Measurements from ENCODE around the gene RABGGTA. TPM values are rescaled to one million over a fixed set of nuclear protein-coding genes. Genes with fewer than 3 reads are reported as not detected.

RABGGTA gene
- total and polyA plus RNA-seq, 9 of the 15 experiments (the other 6 are each of a cell fraction or from before 2014, with no cell fraction given) = 4.5 to 24.2 (median 15.5) TPM

DNA sequence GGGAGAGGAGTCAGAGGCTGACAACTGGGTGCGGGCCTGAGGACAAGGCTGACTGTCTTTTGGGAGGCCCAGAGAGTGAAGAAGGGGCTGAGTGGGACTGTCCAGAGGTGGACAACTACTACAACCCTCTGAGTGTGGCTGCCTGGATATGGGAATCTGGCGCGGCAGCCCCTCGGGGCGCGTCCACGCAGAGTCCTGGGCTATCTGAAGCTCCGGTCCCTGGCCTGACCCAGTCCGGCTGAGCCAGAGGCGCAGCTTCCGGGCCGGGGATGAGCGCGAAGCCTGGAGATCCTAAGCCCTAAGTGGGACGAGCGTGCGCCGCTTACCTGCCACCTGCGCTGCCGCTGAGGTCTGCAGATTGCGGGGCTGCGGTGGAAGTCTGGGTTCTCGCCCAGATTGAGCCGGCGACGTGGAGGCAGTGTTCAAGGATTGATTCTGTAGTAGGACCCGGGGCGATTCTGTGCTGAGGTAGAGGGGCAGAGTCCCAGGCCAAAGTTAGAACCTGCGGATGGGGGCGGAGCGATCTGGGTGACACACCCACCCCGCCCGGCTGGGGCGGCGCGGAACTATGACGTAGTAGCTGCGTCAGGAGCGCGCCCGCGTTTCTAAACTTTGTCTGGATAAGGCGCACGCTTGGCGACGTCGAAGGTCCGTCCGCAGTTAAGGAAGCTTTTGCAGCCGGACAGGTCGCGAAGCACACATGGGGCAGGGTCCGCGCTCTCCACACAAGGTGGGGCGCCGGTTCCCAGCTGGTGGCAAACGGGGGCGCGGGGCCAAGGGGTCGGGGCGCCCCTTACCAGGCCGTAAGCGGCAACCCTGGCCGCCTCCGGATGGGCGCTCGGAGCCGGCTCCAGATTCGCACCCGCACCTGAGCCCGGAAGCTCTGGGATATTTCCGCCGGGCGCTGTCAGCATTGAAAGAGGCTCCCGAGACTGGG, 28.1 kb upstream of the RABGGTA start, which contains the start of the genes DHRS1 and NOP9 (continued):
- TF ChIP-seq PHF8 (IDR thresholded peaks at IDR 0.05; ENCODE audit: borderline replicate concordance, low read length) (peak; percentile 66; the same call in 1 of the 2 replicates), SUPT5H (IDR thresholded peaks at IDR 0.05) (peak; percentile 62), SLC30A9 (CRISPR knock-in tag; IDR thresholded peaks at IDR 0.05) (no peak), TCF7 (IDR thresholded peaks at IDR 0.05; ENCODE audit: borderline replicate concordance) (no peak), ARHGAP35 (IDR thresholded peaks at IDR 0.05; ENCODE audit: partially characterized antibody) (no peak), ZNF41 (CRISPR knock-in tag; conservative IDR thresholded peaks at IDR 0.05) (no peak), MYNN (IDR thresholded peaks at IDR 0.05) (no peak), MYNN (CRISPR knock-in tag; IDR thresholded peaks at IDR 0.05) (no peak), YY1 (IDR thresholded peaks at IDR 0.05; ENCODE audit: borderline replicate concordance in 1 of 3, control insufficient read depth in 1 of 3, extremely low read depth in 1 of 3, insufficient read depth in 3 of 3, insufficient read length in 1 of 3, insufficient replicate concordance in 2 of 3, low read depth in 1 of 3, low read length in 2 of 3) (no peak), RFX1 (IDR thresholded peaks at IDR 0.05) (no peak), KAT8 (IDR thresholded peaks at IDR 0.05; ENCODE audit: low read depth) (no peak)
- TF ChIP-seq, protein P1, sequence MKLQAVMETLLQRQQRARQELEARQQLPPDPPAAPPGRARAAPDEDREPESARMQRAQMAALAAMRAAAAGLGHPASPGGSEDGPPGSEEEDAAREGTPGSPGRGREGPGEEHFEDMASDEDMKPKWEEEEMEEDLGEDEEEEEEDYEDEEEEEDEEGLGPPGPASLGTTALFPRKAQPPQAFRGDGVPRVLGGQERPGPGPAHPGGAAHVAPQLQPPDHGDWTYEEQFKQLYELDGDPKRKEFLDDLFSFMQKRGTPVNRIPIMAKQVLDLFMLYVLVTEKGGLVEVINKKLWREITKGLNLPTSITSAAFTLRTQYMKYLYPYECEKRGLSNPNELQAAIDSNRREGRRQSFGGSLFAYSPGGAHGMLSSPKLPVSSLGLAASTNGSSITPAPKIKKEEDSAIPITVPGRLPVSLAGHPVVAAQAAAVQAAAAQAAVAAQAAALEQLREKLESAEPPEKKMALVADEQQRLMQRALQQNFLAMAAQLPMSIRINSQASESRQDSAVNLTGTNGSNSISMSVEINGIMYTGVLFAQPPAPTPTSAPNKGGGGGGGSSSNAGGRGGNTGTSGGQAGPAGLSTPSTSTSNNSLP (IDR thresholded peaks at IDR 0.05; ENCODE audit: borderline replicate concordance, low read depth, low read length) = no peak
- TF ChIP-seq, protein P2, sequence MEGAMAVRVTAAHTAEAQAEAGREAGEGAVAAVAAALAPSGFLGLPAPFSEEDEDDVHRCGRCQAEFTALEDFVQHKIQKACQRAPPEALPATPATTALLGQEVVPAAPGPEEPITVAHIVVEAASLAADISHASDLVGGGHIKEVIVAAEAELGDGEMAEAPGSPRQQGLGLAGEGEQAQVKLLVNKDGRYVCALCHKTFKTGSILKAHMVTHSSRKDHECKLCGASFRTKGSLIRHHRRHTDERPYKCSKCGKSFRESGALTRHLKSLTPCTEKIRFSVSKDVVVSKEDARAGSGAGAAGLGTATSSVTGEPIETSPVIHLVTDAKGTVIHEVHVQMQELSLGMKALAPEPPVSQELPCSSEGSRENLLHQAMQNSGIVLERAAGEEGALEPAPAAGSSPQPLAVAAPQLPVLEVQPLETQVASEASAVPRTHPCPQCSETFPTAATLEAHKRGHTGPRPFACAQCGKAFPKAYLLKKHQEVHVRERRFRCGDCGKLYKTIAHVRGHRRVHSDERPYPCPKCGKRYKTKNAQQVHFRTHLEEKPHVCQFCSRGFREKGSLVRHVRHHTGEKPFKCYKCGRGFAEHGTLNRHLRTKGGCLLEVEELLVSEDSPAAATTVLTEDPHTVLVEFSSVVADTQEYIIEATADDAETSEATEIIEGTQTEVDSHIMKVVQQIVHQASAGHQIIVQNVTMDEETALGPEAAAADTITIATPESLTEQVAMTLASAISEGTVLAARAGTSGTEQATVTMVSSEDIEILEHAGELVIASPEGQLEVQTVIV (CRISPR knock-in tag; IDR thresholded peaks at IDR 0.05; ENCODE audit: borderline replicate concordance) = no peak
- TF ChIP-seq, protein P3, sequence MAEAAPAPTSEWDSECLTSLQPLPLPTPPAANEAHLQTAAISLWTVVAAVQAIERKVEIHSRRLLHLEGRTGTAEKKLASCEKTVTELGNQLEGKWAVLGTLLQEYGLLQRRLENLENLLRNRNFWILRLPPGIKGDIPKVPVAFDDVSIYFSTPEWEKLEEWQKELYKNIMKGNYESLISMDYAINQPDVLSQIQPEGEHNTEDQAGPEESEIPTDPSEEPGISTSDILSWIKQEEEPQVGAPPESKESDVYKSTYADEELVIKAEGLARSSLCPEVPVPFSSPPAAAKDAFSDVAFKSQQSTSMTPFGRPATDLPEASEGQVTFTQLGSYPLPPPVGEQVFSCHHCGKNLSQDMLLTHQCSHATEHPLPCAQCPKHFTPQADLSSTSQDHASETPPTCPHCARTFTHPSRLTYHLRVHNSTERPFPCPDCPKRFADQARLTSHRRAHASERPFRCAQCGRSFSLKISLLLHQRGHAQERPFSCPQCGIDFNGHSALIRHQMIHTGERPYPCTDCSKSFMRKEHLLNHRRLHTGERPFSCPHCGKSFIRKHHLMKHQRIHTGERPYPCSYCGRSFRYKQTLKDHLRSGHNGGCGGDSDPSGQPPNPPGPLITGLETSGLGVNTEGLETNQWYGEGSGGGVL (CRISPR knock-in tag; IDR thresholded peaks at IDR 0.05) = no peak
- TF ChIP-seq, protein P4, sequence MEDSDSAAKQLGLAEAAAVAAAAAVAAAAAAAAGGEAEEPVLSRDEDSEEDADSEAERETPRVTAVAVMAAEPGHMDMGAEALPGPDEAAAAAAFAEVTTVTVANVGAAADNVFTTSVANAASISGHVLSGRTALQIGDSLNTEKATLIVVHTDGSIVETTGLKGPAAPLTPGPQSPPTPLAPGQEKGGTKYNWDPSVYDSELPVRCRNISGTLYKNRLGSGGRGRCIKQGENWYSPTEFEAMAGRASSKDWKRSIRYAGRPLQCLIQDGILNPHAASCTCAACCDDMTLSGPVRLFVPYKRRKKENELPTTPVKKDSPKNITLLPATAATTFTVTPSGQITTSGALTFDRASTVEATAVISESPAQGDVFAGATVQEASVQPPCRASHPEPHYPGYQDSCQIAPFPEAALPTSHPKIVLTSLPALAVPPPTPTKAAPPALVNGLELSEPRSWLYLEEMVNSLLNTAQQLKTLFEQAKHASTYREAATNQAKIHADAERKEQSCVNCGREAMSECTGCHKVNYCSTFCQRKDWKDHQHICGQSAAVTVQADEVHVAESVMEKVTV (CRISPR knock-in tag; IDR thresholded peaks at IDR 0.05) = no peak

All from K562 (cell line).